ENCODE results near the gene CARMIL1.

The CARMIL1 gene

DNA sequence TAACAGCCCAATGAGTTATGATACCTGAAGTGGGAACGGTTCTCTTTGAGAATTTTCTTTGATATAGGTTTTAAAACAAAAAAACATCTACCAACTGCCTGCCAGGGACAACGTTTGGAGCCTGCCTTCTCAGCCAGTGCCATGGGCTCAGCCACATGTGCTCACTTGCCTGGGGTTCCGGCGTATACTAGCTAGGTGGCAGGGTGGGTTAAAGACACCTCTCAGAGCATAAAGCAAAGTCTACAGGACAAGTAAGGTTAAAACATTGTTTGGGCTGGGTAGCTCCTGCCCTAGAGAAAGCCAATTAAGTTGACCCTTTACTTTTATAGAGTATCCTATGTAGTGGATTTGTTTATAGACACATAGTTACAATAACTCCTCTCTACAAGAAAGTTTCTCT lies 334.9 kb downstream of the CARMIL1 start:
- no peak for DNase-seq (ENCODE audit: low read depth)
- H3K4me3 ChIP-seq (ENCODE audit: low read depth, low read length), result no peak overlapping the region

DNA sequence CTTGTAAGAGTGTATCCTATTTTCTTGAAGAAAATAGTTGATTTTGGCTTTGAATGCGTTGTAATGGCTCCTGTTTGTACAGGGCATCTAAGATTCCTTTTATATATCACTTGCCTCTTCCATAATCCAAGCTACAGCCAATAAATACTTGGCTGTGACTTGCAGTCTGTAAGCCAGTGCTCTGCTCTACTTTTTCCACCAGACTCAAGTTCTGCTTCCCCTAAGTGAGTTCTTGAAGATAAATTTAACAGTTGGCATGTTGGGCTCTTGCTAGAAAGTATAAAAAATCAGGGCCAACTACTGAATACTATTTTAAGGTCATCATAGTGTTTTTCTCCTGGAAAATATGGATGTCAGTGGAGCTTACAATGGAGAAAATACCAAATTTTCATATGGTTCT lies 336.3 kb downstream of the CARMIL1 start:
- H3K4me3 ChIP-seq (ENCODE audit: low read depth, low read length), result no peak overlapping the region

DNA sequence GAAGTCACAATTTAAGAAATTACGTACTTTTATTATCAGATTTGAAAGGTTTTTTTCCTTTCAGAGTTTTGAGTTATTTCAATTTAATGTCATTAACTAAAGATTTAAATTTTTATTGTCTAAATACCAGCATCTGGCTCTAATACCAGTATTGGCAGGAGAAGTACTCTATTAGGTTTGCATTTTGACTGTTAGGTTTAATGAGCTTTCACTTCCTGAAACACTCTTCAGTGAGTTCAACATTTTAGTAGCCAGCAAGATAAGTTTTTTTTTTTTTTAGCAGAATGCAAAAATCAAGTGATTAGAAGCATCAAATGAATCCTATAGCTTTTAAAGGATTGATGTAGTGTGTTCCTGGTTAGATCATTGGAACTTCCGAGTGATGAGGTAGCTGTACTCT lies 338.8 kb downstream of the CARMIL1 start:
- no peak overlapping the region for H3K4me3 ChIP-seq (ENCODE audit: low read depth, low read length)
- no peak for DNase-seq (ENCODE audit: low read depth)

More for the DNA sequence above, 336.3 kb downstream of the CARMIL1 start:
- no peak for DNase-seq (ENCODE audit: low read depth)

DNA sequence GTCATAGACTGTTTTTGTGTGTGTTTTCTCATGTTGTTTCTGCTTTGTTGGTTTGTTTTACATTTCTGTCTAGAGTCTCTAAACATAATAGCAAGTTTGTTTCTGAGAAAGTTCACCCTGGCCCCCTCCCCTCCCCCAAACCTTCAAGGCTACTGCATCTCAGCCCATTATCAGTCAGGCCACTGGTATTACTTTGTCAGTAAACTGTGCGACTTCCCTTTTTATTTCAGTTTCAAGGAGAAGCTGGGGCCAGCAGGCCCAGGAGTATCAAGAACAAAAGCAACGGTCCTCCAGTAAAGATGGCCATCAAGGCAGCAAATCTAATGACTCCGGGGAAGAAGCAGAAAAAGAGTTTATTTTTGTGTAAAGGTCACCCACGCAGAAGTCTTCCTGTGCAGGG lies 340.0 kb downstream of the CARMIL1 start:
- no peak overlapping the region for H3K4me3 ChIP-seq (ENCODE audit: low read depth, low read length)
- DNase-seq (ENCODE audit: low read depth), result no peak

DNA sequence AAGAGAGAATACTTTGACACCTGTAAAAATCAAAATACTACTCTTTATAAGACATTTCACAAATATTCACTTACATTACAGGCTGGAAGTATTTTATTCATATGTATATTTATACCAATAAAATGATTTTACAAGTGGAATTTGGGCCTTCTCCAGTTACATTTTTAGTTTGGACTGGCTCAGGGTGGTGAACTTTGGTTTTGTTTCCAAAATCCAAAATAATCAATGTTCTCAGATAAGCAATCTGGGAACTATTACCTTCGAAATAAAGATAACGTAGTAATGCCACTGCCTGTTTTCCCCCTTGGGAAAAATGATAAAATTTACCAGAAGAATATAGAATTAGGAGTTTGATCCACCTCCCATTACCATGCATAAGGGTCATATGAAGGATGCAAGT lies 341.2 kb downstream of the CARMIL1 start:
- no peak overlapping the region for H3K4me3 ChIP-seq (ENCODE audit: low read depth, low read length)
- no peak for DNase-seq (ENCODE audit: low read depth)

DNA sequence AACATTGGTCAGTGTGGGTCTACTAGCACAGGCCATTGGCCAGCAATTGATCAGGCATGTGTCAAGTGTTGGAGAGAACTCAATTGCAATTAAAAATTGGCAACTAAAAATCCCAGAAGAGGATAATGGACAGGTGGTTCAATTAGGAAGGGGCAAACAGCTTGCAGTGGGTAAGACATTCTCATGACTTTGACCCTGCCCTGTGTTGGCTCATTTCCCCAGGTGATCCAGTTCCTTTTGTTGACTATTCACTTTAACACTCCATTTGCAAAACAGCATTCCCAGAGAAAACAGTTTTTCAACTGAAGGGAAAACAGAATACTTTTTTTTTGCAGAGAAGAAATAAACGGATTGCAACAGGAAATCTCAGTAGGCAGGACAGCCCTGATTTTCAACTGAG lies 343.9 kb downstream of the CARMIL1 start:
- H3K4me3 ChIP-seq (ENCODE audit: low read depth, low read length), result no peak overlapping the region
- no peak for DNase-seq (ENCODE audit: low read depth)

DNA sequence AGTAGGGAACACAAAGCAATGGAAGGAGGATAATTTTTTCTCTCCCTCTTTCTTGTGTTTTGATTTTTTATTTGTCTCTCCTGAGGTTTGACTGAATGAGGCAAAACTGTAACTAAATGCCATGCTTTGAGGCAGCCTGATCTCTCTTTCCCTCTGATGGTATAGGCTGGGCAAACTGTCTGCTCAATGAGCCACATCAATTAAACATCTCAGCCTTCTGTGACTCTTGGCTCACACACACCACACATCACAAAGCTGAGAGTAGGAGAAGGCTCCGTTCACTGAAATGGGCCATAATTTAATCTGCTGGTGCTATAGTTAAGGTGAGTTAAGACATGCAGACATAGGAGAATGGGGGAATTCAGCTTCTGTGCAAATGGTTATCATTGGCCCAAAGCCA lies 344.7 kb downstream of the CARMIL1 start:
- H3K4me3 ChIP-seq (ENCODE audit: low read depth, low read length), result no peak overlapping the region
- DNase-seq (ENCODE audit: low read depth), result no peak

DNA sequence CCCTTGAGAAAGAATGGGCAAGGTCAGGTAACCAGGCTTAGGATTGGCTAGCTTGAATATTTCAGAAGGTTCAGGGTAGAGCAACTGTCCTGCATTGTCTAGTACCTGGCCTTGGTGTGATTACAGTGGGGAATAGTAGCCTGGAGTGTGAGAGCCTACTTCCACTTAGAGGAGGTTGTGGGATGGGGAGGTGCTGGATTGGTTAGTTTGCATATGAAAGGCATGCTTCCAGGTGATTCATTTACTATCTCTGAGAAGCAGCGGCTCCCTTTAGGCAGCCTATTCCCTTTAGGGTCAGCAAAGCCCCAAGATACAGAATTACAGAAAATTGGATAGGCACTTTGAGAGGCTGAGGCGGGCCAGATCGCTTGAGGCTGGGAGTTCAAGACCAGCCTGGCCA lies 347.8 kb downstream of the CARMIL1 start:
- DNase-seq (ENCODE audit: low read depth), result no peak
- H3K4me3 ChIP-seq (ENCODE audit: low read depth, low read length), result no peak overlapping the region

DNA sequence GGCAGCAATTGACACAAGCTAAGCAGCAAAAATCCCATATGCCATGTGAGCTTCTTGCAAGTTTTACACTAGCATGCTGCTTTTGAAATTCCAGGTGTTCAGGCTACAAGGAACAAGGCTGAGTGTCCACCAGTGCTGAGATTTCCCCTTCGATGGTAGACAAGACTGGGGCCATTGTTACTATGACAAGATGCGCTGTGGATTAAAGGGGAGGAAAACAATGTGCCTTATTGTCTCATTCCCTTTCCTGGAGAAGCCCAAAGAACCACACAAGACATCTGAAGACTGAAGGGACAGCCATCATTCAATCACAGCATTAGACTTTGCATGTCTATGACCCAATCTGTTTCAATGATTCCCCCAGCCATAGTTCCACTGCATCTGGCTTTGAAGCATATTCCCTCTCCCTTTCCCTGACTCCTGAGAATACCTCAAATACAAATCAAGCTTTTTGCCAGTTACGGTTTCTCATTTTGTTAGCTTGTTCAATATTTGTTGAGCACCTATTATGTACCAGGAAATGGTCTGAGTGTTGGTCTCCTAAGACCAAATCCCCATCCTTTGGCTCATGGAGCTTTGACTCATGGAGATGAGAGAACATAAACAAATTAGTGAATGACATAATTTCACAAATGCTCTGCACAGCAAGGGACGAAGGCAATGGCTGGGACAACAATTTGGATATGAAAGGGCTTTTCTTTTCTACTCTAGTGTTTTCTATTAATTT lies 349.5 kb downstream of the CARMIL1 start:
- no peak for DNase-seq (ENCODE audit: low read depth)
- no peak overlapping the region for H3K4me3 ChIP-seq (ENCODE audit: low read depth, low read length)

DNA sequence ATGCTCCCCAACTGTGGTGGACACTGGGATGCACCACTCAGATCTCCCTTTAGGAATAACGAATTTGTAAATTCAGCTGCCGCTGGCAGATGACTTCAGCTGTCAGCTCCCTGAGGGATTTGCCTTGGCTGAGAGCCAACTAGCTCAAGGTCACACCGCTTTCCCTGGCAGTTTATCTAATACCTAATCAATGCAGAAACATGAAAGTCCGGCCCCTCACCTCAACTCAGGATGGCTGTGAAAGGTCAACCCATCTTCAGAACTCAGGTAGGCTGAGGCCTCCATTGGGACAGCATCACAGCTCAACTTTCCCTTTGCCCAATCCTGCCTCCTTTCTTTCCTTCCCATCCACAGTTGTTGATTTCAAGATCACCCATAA lies 350.0 kb downstream of the CARMIL1 start:
- no peak overlapping the region for H3K4me3 ChIP-seq (ENCODE audit: low read depth, low read length)
- no peak for DNase-seq (ENCODE audit: low read depth)

DNA sequence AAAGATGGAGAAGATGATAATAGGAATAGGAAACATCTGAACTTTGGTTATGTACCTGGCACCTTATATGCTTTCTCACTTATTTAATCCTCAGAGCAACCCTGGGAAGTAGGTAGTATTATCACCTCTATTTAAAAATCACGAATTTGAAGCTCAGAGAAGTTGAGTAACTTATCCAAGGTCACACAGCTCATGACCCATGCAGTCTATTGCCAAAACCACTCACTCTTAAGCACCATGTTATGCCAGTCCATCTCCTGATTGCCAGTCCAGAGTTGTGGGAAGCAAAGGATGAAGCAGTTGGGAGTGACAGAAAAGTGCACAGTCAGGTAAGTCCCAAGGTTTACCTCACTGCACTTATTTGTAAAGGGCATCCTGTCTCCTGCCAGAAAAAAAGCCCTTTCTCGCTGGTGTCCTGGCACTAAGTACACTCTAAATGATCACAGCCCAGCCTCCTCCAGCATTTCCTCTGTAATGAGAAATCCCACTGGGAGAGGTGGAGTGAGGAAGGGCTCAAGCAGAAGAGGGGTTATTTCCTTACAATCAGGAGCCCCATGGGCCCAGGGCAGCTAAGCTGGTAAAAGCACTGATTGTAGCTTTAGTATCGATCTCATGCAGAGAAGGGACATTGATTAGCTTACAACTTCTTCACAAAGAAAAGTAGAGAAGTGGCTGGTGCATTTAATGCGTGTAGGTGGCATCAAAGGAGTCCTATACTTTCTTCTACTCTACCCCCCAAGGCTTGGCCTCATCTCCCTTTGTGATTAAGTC lies 351.5 kb downstream of the CARMIL1 start:
- no peak for DNase-seq (ENCODE audit: low read depth)
- H3K4me3 ChIP-seq (ENCODE audit: low read depth, low read length), result no peak overlapping the region

DNA sequence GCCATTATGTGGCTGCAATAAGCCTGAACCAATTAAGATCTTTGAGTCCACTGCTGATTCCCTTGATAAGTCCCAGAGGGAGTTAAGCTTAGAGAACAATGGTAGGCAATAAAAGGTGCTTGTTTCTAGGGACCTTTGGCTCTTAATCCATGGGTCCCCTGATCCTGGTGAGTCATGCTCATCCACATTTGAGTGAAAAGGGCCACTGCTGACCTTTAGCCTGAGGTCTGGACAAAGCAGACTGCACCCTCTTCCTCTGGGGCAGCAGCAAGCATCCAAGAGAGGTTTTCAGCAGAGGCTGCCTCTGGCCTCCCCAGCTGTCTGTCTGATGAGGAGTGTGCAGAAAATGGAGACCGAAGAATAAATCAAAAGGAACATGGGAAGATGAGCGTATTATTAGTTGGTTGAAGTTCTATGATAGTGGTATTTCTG lies 356.7 kb downstream of the CARMIL1 start:
- DNase-seq (ENCODE audit: low read depth), result no peak
- no peak overlapping the region for H3K4me3 ChIP-seq (ENCODE audit: low read depth, low read length)

DNA sequence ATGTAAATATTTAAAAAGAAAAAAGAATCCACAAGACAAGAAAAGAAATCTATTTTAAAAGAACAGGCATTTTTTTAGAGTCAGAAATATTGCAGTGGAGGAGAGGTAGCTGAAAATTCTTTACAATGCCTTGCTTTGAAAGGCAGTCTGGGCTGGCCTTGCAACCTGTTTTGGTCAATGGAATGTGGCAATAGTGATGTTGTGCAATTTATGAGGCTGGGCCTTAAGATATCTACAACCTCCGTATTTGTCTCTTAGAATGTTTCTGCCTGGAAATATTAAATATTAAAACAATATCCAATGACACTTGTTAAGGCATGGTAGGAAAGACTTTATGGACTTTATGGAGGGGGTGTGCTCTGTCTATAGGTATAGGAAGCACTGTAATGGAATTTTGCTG lies 358.0 kb downstream of the CARMIL1 start:
- no peak for DNase-seq (ENCODE audit: low read depth)
- H3K4me3 ChIP-seq (ENCODE audit: low read depth, low read length), result no peak overlapping the region

DNA sequence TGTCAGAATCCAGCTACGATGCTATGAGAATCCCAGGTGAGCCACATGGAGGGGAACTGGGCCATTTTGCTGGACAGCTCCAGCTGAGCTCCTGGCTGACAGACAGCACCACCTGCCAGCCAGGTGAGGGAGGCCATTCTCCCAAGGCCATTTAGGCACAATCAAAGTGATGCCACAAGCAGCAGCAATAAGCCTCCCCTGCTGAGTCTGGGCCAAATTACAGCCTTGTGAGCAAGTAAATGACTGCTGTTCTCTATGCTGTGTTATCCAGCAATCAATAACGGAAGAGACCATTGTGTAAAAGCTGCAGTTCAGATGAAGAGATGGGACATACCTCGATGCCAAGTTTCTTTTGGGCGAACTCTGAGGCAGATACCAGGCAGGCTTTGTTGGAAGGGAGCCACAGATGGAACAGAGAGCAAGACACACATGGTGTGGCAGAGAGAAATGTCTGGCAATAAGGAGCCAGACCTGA lies 358.8 kb downstream of the CARMIL1 start:
- H3K4me3 ChIP-seq (ENCODE audit: low read depth, low read length), result no peak overlapping the region
- DNase-seq (ENCODE audit: low read depth), result no peak

DNA sequence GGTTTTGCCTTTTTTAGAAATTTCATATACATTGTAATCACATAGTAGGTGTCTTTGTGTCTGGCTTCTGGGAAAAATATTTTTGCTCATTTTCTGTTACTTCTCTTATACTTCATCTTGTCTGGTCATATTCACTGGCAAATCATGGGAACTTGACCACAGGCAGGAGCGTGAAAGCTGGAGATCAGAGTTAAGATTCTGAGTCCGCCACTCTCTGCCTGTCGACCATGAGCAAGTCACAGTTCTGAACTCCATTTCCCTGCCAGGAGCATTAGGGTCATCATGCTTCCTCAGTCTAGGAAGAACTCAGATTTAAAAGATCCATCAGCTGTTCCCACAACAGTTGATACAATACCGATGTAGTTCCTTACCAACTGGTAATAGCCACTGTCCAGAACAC lies 360.5 kb downstream of the CARMIL1 start:
- no peak for DNase-seq (ENCODE audit: low read depth)
- no peak overlapping the region for H3K4me3 ChIP-seq (ENCODE audit: low read depth, low read length)

DNA sequence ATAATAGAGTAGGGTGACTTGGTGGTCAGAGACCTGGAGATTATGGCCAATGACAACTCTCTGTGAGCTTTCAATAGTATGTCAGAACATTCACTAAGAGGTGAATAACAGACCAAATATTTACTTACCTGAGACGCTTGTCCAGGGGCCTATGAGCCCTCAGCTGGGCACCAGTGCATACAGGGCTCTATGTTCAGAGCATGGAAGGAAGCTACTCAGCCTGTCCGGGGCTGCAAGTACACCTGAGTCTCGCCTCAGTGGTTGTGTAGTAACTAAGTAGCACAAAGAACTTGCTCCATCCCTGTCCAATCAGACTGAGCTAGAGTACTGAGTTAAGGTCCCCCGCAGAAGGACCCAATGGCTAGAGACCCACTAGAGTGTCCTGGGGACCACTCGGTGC lies 361.3 kb downstream of the CARMIL1 start:
- no peak overlapping the region for H3K4me3 ChIP-seq (ENCODE audit: low read depth, low read length)
- DNase-seq (ENCODE audit: low read depth), result no peak

DNA sequence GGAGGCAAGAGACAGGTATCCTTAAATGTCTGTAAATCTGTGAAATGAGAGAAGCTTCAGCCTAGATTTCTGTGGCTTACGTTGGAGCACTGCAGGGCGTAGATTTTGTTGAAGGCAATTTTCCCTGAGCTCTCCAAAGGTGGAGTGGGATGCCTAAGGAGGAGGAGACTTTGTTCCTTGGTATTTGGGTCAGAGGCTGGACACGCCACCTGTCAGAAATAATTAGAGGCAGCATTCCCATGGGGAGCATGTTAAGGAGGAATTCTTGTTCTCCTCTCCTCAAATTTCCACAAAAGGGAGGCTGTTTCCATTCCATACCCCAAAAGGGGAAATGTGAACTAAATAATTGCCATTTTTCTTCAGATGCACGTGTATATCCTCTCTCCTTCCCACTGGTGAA lies 361.7 kb downstream of the CARMIL1 start:
- no peak for DNase-seq (ENCODE audit: low read depth)
- no peak overlapping the region for H3K4me3 ChIP-seq (ENCODE audit: low read depth, low read length)

DNA sequence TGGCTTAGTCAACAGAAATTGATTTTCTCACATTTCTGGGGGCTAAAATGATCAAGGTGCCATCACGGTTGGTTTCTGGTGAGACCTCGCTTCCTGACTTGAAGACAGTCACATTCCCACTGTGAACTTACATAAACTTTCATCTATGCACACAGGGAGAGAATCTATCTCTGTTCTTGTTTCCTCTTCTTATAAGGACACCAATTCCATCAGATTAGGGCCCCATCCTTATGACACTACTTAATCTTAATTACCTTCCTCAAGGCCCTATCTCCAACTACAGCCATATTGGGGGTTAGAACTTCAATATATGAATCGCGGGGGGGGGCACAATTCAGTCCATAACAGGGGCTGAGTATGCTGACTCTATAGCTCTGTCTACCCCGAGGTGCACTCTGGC lies 362.2 kb downstream of the CARMIL1 start:
- H3K4me3 ChIP-seq (ENCODE audit: low read depth, low read length), result no peak overlapping the region
- no peak for DNase-seq (ENCODE audit: low read depth)

DNA sequence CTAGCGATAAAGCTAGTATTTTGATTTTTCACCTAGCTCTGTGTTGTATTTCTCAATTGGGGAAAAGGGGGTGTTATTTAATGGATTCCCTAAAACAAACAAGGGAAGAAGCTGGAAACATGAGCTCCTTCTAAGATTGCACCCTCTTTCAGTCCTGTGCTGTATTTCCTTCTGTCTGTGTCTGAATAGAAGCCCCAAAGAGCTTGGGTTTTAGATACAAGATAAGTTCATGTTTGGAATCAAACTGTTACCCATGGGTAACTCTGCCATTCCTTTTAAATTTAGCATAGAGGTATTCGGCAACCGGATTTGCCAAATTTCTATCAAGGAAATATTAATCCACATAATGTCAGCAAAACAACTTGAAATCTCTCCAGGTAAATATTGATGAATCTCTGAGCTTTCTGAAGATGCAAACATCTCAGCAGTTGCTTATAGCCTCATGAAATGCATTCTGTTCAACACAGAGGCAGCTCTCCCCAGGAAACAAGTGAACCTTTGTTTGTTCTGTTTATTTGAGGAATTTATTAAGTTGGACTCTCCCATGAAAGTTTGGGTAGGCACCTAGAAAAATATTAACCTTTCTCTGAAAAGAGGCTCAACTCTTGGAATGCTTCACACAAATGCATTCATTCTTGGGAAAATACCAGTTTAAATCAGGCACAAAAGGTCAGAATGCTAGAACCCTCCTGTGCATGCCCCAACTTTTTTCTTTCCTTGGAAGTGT lies 362.9 kb downstream of the CARMIL1 start:
- H3K4me3 ChIP-seq (ENCODE audit: low read depth, low read length), result no peak overlapping the region
- DNase-seq (ENCODE audit: low read depth), result no peak

DNA sequence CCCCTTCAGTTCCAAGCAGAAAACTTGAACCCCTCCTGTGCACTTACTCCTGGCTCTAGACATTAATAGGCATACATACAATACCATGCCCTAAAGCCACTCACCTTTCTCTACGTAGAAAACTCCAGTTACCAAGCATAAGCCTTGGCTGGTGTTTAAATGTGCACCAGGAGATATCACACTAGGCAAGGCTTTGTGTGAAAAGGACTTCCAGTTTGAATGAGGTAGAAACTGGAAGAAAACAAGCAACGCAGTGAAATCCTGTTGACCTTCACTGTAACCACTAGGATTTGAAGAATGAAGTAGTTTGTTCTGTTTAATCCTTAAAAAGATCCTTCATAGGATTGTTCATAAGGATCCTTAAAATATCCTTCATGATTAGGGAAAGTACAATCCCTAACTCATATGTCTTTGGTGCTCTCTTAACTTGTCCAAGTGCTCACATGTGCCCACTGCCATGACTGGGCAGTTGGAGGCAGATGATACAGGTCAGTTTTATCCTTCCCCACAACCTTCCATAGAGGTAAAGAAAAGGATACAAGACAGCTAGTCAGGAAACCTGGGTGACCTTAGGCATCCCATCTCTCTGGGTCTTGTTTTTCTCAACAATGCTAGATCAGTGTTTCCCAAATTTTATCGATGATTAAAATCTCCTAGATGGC lies 363.6 kb downstream of the CARMIL1 start:
- no peak overlapping the region for H3K4me3 ChIP-seq (ENCODE audit: low read depth, low read length)
- no peak for DNase-seq (ENCODE audit: low read depth)
